HL-60 (cell line): ENCODE measurements around the gene CPNE2.

Experiments used
- DNase-seq, 2 experiments: peaks; one replicate each; pipeline ENCODE4 v3.0.0-alpha.2; 2010 to 2020; ENCODE audit warnings: low read depth in 1 of 2, low spot score in 1 of 2
- H3K27ac ChIP-seq: fragments of 250-450 bp; sonication (Bioruptor Pico); replicated peaks from 2 replicates; pipeline ENCODE4 v1.5.1; 2020; ENCODE audit warnings: mild to moderate bottlenecking, moderate library complexity
- H3K27me3 ChIP-seq: fragments of 250-450 bp; sonication (Bioruptor Pico); 2 replicates; pipeline ENCODE4 v1.5.1; 2021; ENCODE audit warnings: mild to moderate bottlenecking, moderate library complexity; ENCODE audit not compliant: insufficient read depth, poor library complexity, severe bottlenecking
- H3K4me3 ChIP-seq: replicated peaks from 2 replicates; pipeline ENCODE4 v1.5.1; 2011; ENCODE audit warnings: mild to moderate bottlenecking, control low read depth, low read length; ENCODE audit not compliant: insufficient read depth
- CTCF ChIP-seq: IDR thresholded peaks from one replicate; pipeline ENCODE4 v1.5.1; 2011; ENCODE audit warnings: low read length, control low read depth, inconsistent platforms; ENCODE audit not compliant: insufficient read depth
- GABPA ChIP-seq: IDR thresholded peaks from 2 replicates; pipeline ENCODE4 v1.6.1; 2012; ENCODE audit warnings: low read depth
- POLR2AphosphoS5 ChIP-seq: IDR thresholded peaks from 2 replicates; pipeline ENCODE4 v1.6.1; 2012; ENCODE audit warnings: low read depth
- REST ChIP-seq: IDR thresholded peaks from 2 replicates; pipeline ENCODE4 v1.6.1; 2012; ENCODE audit warnings: low read depth; ENCODE audit not compliant: insufficient replicate concordance
- SPI1 ChIP-seq: IDR thresholded peaks from 2 replicates; pipeline ENCODE4 v1.6.1; 2012; ENCODE audit warnings: low read depth, mild to moderate bottlenecking, borderline replicate concordance

Gene CPNE2

GRCh38 chr16:57125376-57125775 lies 33.0 kb downstream of the CPNE2 start:
- no peak for TF ChIP-seq SPI1
- TF ChIP-seq GABPA = no peak
- TF ChIP-seq REST = no peak
- no peak for TF ChIP-seq POLR2AphosphoS5
- TF ChIP-seq CTCF = no peak
- no peak for DNase-seq
- Histone ChIP-seq H3K27ac (no peak overlapping the region), H3K4me3 (no peak overlapping the region), H3K27me3 (no peaks in the 10 kb centered on the region)

- no peak for DNase-seq
- Histone ChIP-seq H3K27me3 (no peaks in the 10 kb centered on the region), H3K27ac (no peak overlapping the region), H3K4me3 (no peak overlapping the region)
- TF ChIP-seq CTCF = no peak
- no peak for TF ChIP-seq POLR2AphosphoS5
- TF ChIP-seq SPI1 = no peak
- no peak for TF ChIP-seq GABPA
- TF ChIP-seq REST = no peak
These were observed 33.6 kb downstream of the CPNE2 start for GRCh38 chr16:57125969-57126368.

- no peak overlapping the region for H3K27ac ChIP-seq
- no peak for TF ChIP-seq GABPA
- TF ChIP-seq POLR2AphosphoS5 = no peak
- TF ChIP-seq CTCF = no peak
- no peak for TF ChIP-seq SPI1
- no peak for TF ChIP-seq REST
- no peak for DNase-seq
- H3K4me3 ChIP-seq = no peak overlapping the region
- no peaks in the 10 kb centered on the region for H3K27me3 ChIP-seq
These were observed 34.0 kb downstream of the CPNE2 start for GRCh38 chr16:57126411-57126810.
